GM15510 (cell line): ENCODE results near the gene HES6.

Experiments used
- POLR2A ChIP-seq: IDR thresholded peaks from 3 replicates; pipeline ENCODE4 v1.6.1; 2011; ENCODE audit warnings: borderline replicate concordance; ENCODE audit not compliant: insufficient read length; ENCODE audit errors: extremely low read depth

The HES6 gene

GRCh38 chr2:238280083-238280825, 40.4 kb upstream of the HES6 start:
- TF ChIP-seq POLR2A: no peak

- TF ChIP-seq POLR2A: no peak
Observed at GRCh38 chr2:238279324-238279682, 39.5 kb upstream of the HES6 start.

DNA sequence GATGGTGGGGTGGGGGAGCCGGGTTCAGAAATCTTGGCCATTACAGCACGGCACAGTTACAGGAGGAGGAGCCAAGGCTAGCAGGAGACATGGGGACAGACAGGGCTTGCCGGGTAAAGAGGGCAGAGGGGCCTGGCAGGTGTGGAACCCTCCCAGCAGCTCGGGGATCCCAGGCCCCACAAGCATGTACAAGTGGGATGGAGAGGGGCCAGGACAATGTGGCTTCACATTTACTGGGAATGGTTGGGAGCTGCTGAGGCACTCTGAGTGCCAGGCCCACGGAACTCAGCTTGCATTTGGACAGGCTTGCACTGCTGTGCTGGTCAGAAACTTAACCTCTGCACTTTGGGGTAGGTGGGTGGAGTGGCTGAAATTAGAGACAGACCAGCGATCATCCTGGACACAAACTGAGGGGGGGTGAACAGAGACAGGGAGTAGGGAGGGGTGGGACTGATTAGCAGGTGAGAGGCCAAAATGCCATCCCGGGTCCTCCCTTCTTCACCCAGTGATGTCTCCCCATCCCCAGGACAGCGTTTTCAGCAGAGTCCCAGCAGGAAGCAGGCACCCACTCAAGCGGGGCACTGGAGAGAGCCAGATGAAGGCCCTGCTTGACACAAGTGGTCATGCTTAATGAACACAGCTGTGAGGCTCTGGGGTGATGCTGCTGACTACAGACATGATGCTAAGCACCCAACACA, 38.9 kb upstream of the HES6 start:
- TF ChIP-seq POLR2A: no peak

GRCh38 chr2:238277695-238278094, 37.9 kb upstream of the HES6 start:
- no peak for TF ChIP-seq POLR2A

- no peak for TF ChIP-seq POLR2A
Observed at GRCh38 chr2:238274152-238274865, 34.5 kb upstream of the HES6 start.

- TF ChIP-seq POLR2A: no peak
Observed at GRCh38 chr2:238272156-238272555, 32.3 kb upstream of the HES6 start.

DNA sequence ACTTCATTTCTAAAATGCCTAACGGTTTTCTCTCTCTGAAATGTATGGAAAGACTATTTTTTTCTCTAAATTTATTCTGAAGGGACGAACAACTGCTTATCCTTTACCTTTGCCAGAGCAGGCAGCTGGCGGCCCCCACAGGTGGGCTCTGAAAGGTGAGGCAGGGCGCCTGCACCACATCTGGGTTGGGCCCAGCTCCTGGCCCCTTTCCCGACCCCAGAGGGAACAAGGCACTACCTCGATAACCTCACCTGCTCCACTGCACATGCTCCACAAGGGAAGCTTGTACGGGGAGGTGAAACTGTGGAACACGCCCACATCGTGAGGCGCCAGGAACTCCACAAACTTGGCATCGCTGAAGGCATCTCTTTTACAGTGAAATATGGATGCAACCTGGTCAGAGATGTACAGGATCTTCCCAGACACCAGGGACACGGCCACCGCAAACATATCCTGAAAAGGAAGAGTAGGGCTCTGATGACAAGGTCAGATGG, 31.3 kb upstream of the HES6 start:
- no peak for TF ChIP-seq POLR2A

- no peak for TF ChIP-seq POLR2A
Observed at GRCh38 chr2:238270606-238271005, 30.8 kb upstream of the HES6 start.

- no peak for TF ChIP-seq POLR2A
Observed at GRCh38 chr2:238269741-238270140, 29.9 kb upstream of the HES6 start.

- no peak for TF ChIP-seq POLR2A
Observed at GRCh38 chr2:238267884-238268680, 28.2 kb upstream of the HES6 start.

DNA sequence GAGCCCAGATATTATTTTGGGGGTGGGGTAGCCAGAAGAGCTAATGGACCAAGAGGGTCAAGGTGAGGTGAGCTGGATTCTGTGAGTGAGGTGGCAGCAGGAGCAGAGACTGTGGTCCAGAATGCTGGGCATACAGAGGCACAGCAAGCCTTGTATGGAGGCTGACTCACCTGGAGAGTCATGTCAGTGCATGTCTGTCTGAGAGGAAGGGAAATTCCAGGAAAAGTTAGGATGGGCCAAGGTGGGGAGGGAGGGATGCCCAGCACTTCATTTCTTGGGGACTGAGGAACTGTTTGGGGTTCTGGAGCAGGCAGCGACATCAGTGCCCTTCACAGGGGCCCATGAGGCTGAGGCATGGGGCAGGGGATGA, 27.5 kb upstream of the HES6 start:
- TF ChIP-seq POLR2A: no peak

DNA sequence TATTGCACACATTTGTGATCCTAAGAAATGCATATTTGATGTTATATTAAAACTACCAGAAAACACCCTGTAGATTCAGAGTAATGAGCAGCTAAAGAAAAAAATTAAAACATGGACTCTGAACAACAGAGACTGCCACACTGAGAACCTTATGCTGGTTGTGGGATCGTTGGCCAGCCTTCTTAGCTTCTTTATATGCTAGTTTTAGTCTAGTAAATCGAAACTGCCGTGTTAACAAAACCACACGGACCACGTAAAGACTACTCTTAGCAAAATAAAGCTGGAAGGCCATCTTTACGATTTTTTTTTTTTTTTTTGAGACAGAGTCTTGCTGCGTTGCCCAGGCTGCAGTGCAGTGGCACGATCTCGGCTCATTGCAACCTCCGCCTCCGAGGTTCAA, 25.8 kb upstream of the HES6 start:
- no peak for TF ChIP-seq POLR2A

- no peak for TF ChIP-seq POLR2A
Observed at GRCh38 chr2:238264072-238264460, 24.2 kb upstream of the HES6 start.

GRCh38 chr2:238263204-238264071, 23.6 kb upstream of the HES6 start:
- TF ChIP-seq POLR2A: no peak
